ENCODE results near the gene TGIF2. TPM values are rescaled to one million over a fixed set of nuclear protein-coding genes. Genes with fewer than 3 reads are reported as not detected.
"Not testable (repeated sequence)": the region's sequence is repeated elsewhere in the genome, so short reads cannot be mapped to it uniquely, and the experiment has no call there.

The TGIF2 gene
- total RNA-seq, 6 donors from 2014 or later = 9.4 to 20.1 (median 11.9) TPM

DNA sequence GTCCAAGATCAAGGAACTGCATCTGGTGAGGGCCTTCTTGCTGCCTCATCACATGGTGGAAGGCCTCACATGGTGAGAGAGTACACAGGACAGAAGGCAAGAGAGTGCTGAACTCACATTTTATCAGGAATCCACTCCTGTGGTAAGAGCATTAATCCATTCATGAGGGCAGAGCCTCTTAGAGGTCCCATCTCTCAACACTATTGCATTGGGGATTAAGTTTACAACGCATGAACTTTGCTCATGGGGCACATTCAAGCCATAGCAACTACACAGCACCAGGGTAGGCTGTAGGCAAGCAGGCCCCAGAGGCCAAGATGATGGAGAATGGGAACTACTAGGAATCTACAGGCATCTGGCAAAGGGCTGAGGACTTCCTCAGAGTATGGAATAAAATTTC, 10.0 kb upstream of the TGIF2 start:
- Histone ChIP-seq H3K9me3 (peaks cover 0 to 6% (median 2%) of the 10 kb centered on the region in 4 donors), H3K27ac (no peak overlapping the region), H3K27me3 (no peaks in the 10 kb centered on the region), H3K36me3 (no peaks in the 10 kb centered on the region), H3K4me3 (no peak overlapping the region), H3K4me1 (no peaks in the 10 kb centered on the region)
- ATAC-seq (ENCODE audit: low FRiP score in 2 of 2) (no peak), DNase-seq (no peak)
- TF ChIP-seq, protein P1, sequence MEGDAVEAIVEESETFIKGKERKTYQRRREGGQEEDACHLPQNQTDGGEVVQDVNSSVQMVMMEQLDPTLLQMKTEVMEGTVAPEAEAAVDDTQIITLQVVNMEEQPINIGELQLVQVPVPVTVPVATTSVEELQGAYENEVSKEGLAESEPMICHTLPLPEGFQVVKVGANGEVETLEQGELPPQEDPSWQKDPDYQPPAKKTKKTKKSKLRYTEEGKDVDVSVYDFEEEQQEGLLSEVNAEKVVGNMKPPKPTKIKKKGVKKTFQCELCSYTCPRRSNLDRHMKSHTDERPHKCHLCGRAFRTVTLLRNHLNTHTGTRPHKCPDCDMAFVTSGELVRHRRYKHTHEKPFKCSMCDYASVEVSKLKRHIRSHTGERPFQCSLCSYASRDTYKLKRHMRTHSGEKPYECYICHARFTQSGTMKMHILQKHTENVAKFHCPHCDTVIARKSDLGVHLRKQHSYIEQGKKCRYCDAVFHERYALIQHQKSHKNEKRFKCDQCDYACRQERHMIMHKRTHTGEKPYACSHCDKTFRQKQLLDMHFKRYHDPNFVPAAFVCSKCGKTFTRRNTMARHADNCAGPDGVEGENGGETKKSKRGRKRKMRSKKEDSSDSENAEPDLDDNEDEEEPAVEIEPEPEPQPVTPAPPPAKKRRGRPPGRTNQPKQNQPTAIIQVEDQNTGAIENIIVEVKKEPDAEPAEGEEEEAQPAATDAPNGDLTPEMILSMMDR (IDR thresholded peaks at IDR 0.05) = no peak
- TF ChIP-seq POLR2AphosphoS5 (IDR thresholded peaks at IDR 0.05) (no peak), EP300 (IDR thresholded peaks at IDR 0.05) (no peak), POLR2A (IDR thresholded peaks at IDR 0.05) (no peak)
- 89 to 100% methylated on average over 1 of the region's 1 CpG for WGBS, 2 donors

DNA sequence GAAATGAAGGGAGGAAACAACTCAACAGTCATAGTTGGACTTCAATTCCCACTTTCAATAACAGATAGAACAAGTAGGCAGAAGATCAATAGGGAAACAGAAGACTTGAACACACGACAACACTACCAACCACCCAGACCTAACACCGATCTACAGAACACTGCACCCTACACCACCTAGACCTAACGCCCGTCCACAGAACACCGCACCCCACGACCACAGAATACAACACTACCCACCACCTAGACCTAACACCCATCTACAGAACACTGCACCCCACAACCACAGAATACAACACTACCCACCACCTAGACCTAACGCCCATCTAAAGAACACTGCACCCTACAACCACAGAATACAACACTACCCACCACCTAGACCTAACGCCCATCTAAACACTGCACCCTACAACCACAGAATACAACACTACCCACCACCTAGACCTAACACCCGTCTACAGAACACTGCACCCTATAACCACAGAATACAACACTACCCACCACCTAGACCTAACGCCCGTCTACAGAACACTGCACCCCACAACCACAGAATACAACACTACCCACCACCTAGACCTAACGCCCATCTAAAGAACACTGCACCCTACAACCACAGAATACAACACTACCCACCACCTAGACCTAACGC, 9.2 kb upstream of the TGIF2 start:
- DNase-seq; ATAC-seq (ENCODE audit: low FRiP score in 2 of 2); H3K9me3 ChIP-seq; H3K4me3 ChIP-seq; H3K36me3 ChIP-seq; H3K27me3 ChIP-seq; H3K4me1 ChIP-seq; H3K27ac ChIP-seq: not testable (repeated sequence)
- 93 to 97% methylated on average over 12 to 13 of the region's 13 CpGs for WGBS, 2 donors

DNA sequence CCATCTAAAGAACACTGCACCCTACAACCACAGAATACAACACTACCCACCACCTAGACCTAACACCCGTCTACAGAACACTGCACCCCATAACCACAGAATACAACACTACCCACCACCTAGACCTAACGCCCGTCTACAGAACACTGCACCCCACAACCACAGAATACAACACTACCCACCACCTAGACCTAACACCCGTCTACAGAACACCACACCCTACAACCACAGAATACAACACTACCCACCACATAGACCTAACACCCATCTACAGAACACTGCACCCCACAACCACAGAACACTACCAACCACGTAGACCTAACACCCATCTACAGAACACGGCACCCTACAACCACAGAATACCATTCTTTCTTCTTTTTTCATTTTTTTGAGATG, 8.7 kb upstream of the TGIF2 start:
- not testable (repeated sequence) for DNase-seq; H3K9me3 ChIP-seq; H3K27ac ChIP-seq; H3K4me3 ChIP-seq; H3K36me3 ChIP-seq; ATAC-seq (ENCODE audit: low FRiP score in 2 of 2); H3K27me3 ChIP-seq; H3K4me1 ChIP-seq
- 87 to 93% methylated on average over 6 of the region's 6 CpGs for WGBS, 2 donors

DNA sequence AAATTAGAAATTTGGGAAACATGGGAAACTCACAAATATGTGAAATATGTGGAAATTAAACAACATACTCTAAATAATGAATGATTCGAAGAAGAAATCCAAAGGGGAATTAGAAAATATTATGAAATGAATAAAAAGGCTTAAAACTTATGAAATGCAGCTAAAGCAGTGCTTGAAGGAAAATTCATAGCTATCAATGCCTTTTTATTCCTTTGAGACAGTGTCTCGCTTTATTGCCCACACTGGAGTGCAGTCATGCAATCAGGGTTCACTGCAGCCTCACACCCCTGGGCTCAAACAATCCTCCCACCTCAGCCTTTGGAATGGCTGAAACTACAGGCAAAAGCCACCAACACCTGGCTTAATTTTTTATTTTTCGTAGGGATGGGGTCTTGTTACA, 7.9 kb upstream of the TGIF2 start:
- no peak for DNase-seq
- no peak overlapping the region for H3K4me3 ChIP-seq
- no peak for ATAC-seq (ENCODE audit: low FRiP score in 2 of 2)
- TF ChIP-seq EP300 (IDR thresholded peaks at IDR 0.05) (no peak), POLR2AphosphoS5 (IDR thresholded peaks at IDR 0.05) (no peak), POLR2A (IDR thresholded peaks at IDR 0.05) (no peak)
- TF ChIP-seq, protein P1 (IDR thresholded peaks at IDR 0.05) = no peak
- H3K9me3 ChIP-seq = peaks cover 0 to 6% (median 2%) of the 10 kb centered on the region in 4 donors
- H3K27me3 ChIP-seq = no peaks in the 10 kb centered on the region
- H3K4me1 ChIP-seq = no peaks in the 10 kb centered on the region
- no peak overlapping the region for H3K27ac ChIP-seq
- H3K36me3 ChIP-seq = no peaks in the 10 kb centered on the region
- WGBS, 2 donors = 89 to 91% methylated on average over 3 of the region's 3 CpGs

DNA sequence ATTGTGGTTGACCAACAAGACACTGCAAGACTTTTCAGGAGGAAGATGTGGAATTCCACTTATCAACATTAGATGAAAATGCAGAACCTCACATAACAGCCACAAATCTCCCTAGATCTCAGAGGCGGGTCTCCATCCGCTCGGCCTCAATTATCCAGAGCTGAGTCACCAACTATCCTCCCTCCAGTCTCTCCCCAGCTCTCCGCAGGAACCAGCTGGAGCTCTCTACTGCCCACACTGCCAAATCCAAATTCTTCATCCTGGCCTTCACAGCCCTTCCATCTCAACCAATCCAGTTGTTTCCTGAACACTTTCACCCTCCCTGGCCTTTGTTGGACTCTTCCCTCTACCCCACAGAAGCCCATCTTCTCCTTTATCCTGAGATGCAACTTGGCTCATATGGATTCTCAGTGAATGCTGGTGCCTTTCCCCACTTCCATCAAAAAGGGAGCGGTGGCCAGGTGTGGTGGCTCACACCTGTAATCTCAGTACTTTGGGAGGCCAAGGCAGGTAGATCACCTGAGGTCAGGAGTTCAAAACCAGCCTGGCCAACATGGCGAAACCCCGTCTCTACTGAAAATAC, 3.5 kb upstream of the TGIF2 start:
- no peak for TF ChIP-seq POLR2A (IDR thresholded peaks at IDR 0.05)
- TF ChIP-seq, protein P1 (IDR thresholded peaks at IDR 0.05) = no peak
- TF ChIP-seq EP300 (IDR thresholded peaks at IDR 0.05) = no peak
- TF ChIP-seq POLR2AphosphoS5 (IDR thresholded peaks at IDR 0.05) = no peak
- DNase-seq (no peak), ATAC-seq (ENCODE audit: low FRiP score in 2 of 2) (no peak)
- H3K36me3 ChIP-seq = no peaks in the 10 kb centered on the region
- H3K27me3 ChIP-seq = no peaks in the 10 kb centered on the region
- peaks cover 0 to 6% (median 2%) of the 10 kb centered on the region in 4 donors for H3K9me3 ChIP-seq
- H3K4me1 ChIP-seq = peaks cover 6 to 19% (median 9%) of the 10 kb centered on the region in 4 donors
- 88 to 90% methylated on average over 7 of the region's 7 CpGs for WGBS, 2 donors
- H3K4me3 ChIP-seq = no peak overlapping the region
- no peak overlapping the region for H3K27ac ChIP-seq

Data from upper lobe of left lung (tissue), 6 donors.